Tibial nerve (tissue), 3 donors: ENCODE results near the gene PWWP2B.

Source experiments
- POLR2A ChIP-seq, 2 donors: fragments of 450-650 bp; IDR thresholded peaks; one replicate each; pipeline ENCODE4 v1.6.1; 2017; ENCODE audit warnings: antibody characterized with exemption in 2 of 2, mild to moderate bottlenecking in 2 of 2, moderate library complexity in 2 of 2
- TF ChIP-seq, protein P1 (sequence below), 5 experiments: fragments of 200-600 bp in 3 of 5; fragments of 450-650 bp in 2 of 5; sonication (generic) in 3 of 5; IDR thresholded peaks; one replicate each; pipeline ENCODE4 v1.5.1; 2016 to 2019; ENCODE audit warnings: antibody characterized with exemption in 5 of 5, mild to moderate bottlenecking in 3 of 5, moderate library complexity in 2 of 5

DNA sequence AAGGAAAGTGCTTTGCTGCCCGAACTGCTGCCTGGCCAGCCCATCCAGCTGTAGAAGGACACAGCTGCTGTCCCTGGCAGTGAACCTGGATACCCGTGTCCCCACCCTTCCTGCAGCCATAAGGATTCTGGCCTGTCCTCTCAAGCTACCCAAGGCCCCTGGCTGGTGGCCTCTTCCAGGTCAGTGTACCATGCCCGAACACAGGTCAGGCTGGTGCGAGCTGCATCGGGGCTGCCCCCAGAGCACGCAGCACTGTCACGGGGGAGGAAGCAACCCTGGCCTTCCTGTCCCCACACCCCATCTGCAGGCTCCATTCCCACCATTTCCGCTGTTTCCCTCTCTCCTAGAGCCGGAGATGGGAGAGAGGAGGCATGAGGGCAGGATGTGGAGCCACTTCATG, 30.5 kb upstream of the PWWP2B start:
- TF ChIP-seq, protein P1, sequence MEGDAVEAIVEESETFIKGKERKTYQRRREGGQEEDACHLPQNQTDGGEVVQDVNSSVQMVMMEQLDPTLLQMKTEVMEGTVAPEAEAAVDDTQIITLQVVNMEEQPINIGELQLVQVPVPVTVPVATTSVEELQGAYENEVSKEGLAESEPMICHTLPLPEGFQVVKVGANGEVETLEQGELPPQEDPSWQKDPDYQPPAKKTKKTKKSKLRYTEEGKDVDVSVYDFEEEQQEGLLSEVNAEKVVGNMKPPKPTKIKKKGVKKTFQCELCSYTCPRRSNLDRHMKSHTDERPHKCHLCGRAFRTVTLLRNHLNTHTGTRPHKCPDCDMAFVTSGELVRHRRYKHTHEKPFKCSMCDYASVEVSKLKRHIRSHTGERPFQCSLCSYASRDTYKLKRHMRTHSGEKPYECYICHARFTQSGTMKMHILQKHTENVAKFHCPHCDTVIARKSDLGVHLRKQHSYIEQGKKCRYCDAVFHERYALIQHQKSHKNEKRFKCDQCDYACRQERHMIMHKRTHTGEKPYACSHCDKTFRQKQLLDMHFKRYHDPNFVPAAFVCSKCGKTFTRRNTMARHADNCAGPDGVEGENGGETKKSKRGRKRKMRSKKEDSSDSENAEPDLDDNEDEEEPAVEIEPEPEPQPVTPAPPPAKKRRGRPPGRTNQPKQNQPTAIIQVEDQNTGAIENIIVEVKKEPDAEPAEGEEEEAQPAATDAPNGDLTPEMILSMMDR (IDR thresholded peaks at IDR 0.05) = no peak
- TF ChIP-seq POLR2A (IDR thresholded peaks at IDR 0.05) = no peak
